ENCODE data around the gene ANKMY1.
"Not testable (repeated sequence)": the region's sequence is repeated elsewhere in the genome, so short reads cannot be mapped to it uniquely, and the experiment has no call there.

GRCh38 chr2:240497082-240497481 is 60.7 kb downstream of the ANKMY1 start:
- not testable (repeated sequence) for TF ChIP-seq ZFX (IDR thresholded peaks at IDR 0.05; ENCODE audit: borderline replicate concordance)
- TF ChIP-seq CTCF (IDR thresholded peaks at IDR 0.05) = peak; percentile 25; the same call in 1 of the 2 replicates

Measured in 22Rv1 (cell line).